Left renal cortex interstitium (tissue), 4 donors: ENCODE measurements around the gene BRF1. TPM values are rescaled to one million over a fixed set of nuclear protein-coding genes. Genes with fewer than 3 reads are reported as not detected.
"Not testable (repeated sequence)": the region's sequence is repeated elsewhere in the genome, so short reads cannot be mapped to it uniquely, and the experiment has no call there.

Experiments
- DNase-seq, 4 donors: peaks; one replicate each; pipeline ENCODE4 v3.0.0-alpha.2; 2013; ENCODE audit warnings: low read depth in 4 of 4, low spot score in 2 of 4, missing footprints in 1 of 4
- polyA plus RNA-seq, 4 donors: library from polyadenylated mRNA; unstranded; fragments of 120-200 nt; gene quantifications; one replicate each; pipeline ENCODE4 v1.2.1, GENCODE V29; 2013; ENCODE audit not compliant: insufficient read length in 4 of 4

Gene BRF1
- polyA plus RNA-seq, 4 donors = 27.5 to 39.5 (median 37.7) TPM

GRCh38 chr14:105333020-105333490, 32.3 kb upstream of the BRF1 start:
- DNase-seq = no peak

- DNase-seq = no peak
Measured at GRCh38 chr14:105332350-105332874, 31.6 kb upstream of the BRF1 start.

- DNase-seq = no peak
Measured at GRCh38 chr14:105331575-105332349, 31.0 kb upstream of the BRF1 start.

- no peak for DNase-seq
Measured at GRCh38 chr14:105330491-105330895, 29.7 kb upstream of the BRF1 start.

GRCh38 chr14:105329411-105330150, 28.8 kb upstream of the BRF1 start:
- DNase-seq = no peak

- no peak for DNase-seq
Measured at GRCh38 chr14:105328678-105329390, 28.0 kb upstream of the BRF1 start.

GRCh38 chr14:105328070-105328677, 27.4 kb upstream of the BRF1 start:
- no peak for DNase-seq

- not testable (repeated sequence) for DNase-seq
Measured at GRCh38 chr14:105327695-105328045, 26.9 kb upstream of the BRF1 start.

GRCh38 chr14:105326891-105327694, 26.3 kb upstream of the BRF1 start:
- DNase-seq = no peak

GRCh38 chr14:105326568-105326867, 25.7 kb upstream of the BRF1 start:
- DNase-seq = no peak

- no peak for DNase-seq
Measured at GRCh38 chr14:105325716-105326567, 25.1 kb upstream of the BRF1 start.

- DNase-seq = no peak
Measured at GRCh38 chr14:105325303-105325702, 24.5 kb upstream of the BRF1 start.

GRCh38 chr14:105324871-105325270, 24.1 kb upstream of the BRF1 start:
- no peak for DNase-seq

- no peak for DNase-seq
Measured at GRCh38 chr14:105324080-105324778, 23.4 kb upstream of the BRF1 start.

GRCh38 chr14:105323663-105324062, 22.9 kb upstream of the BRF1 start:
- DNase-seq = no peak

GRCh38 chr14:105322791-105323556, 22.2 kb upstream of the BRF1 start:
- DNase-seq = no peak

- no peak for DNase-seq
Measured at GRCh38 chr14:105317546-105317945, 16.7 kb upstream of the BRF1 start.
